ENCODE results near the gene FAM124A. TPM values are rescaled to one million over a fixed set of nuclear protein-coding genes. Genes with fewer than 3 reads are reported as not detected.

The FAM124A gene
- total and polyA plus RNA-seq, 7 donors: 0.51 to 1.5 (median 0.75) TPM

- no peak for TF ChIP-seq CTCF (IDR thresholded peaks at IDR 0.05)
- ATAC-seq: no peak
- Histone ChIP-seq H3K4me3 (no peak overlapping the region), H3K4me1 (no peaks in the 10 kb centered on the region), H3K9me3 (no peaks in the 10 kb centered on the region), H3K27me3 (ENCODE audit: insufficient read depth in 3 of 3, low read length in 2 of 3) (no peaks in the 10 kb centered on the region), H3K27ac (no peak overlapping the region), H3K36me3 (ENCODE audit: insufficient read depth in 1 of 2, low read depth in 1 of 2) (no peaks in the 10 kb centered on the region)
- intact Hi-C loops (cut with DNase I): no loop called here
- no peak for DNase-seq
- 76 to 97% (median 76%) methylated on average over 3 of the region's 3 CpGs for WGBS, 3 donors
Measured at GRCh38 chr13:51322826-51323225, 100.6 kb downstream of the FAM124A start.

GRCh38 chr13:51323824-51324511 lies 101.8 kb downstream of the FAM124A start:
- Histone ChIP-seq H3K9me3 (no peaks in the 10 kb centered on the region), H3K27ac (no peak overlapping the region), H3K4me1 (no peaks in the 10 kb centered on the region), H3K36me3 (ENCODE audit: insufficient read depth in 1 of 2, low read depth in 1 of 2) (no peaks in the 10 kb centered on the region), H3K4me3 (no peak overlapping the region), H3K27me3 (ENCODE audit: insufficient read depth in 3 of 3, low read length in 2 of 3) (no peaks in the 10 kb centered on the region)
- 75 to 81% (median 77%) methylated on average over 5 of the region's 5 CpGs for WGBS, 3 donors
- ATAC-seq (no peak), DNase-seq (no peak)
- TF ChIP-seq CTCF (IDR thresholded peaks at IDR 0.05): no peak
- intact Hi-C loops (cut with DNase I): no loop called here

- H3K9me3 ChIP-seq: no peaks in the 10 kb centered on the region
- no peak overlapping the region for H3K27ac ChIP-seq
- WGBS, 3 donors: 57 to 71% (median 60%) methylated on average over 14 of the region's 14 CpGs
- intact Hi-C loops (cut with DNase I): no loop called here
- TF ChIP-seq CTCF (IDR thresholded peaks at IDR 0.05): no peak
- no peaks in the 10 kb centered on the region for H3K36me3 ChIP-seq (ENCODE audit: insufficient read depth in 1 of 2, low read depth in 1 of 2)
- no peaks in the 10 kb centered on the region for H3K27me3 ChIP-seq (ENCODE audit: insufficient read depth in 3 of 3, low read length in 2 of 3)
- H3K4me3 ChIP-seq: no peak overlapping the region
- ATAC-seq (no peak), DNase-seq (no peak)
- no peaks in the 10 kb centered on the region for H3K4me1 ChIP-seq
Measured at GRCh38 chr13:51324714-51325420, 102.7 kb downstream of the FAM124A start.

GRCh38 chr13:51325837-51326236 lies 103.6 kb downstream of the FAM124A start:
- Histone ChIP-seq H3K9me3 (no peaks in the 10 kb centered on the region), H3K27me3 (ENCODE audit: insufficient read depth in 3 of 3, low read length in 2 of 3) (no peaks in the 10 kb centered on the region), H3K4me1 (no peaks in the 10 kb centered on the region), H3K27ac (no peak overlapping the region), H3K4me3 (no peak overlapping the region), H3K36me3 (ENCODE audit: insufficient read depth in 1 of 2, low read depth in 1 of 2) (no peaks in the 10 kb centered on the region)
- no peak for DNase-seq
- TF ChIP-seq CTCF (IDR thresholded peaks at IDR 0.05): no peak
- intact Hi-C loops (cut with DNase I): no loop called here
- WGBS, 3 donors: 88 to 99% (median 93%) methylated on average over 6 of the region's 6 CpGs
- ATAC-seq: no peak

All from psoas muscle (tissue), 8 donors.